ENCODE data around the gene FEN1. TPM values are rescaled to one million over a fixed set of nuclear protein-coding genes. Genes with fewer than 3 reads are reported as not detected.

FEN1 gene
- total and polyA plus RNA-seq, 12 donors = 3.9 to 32.0 (median 10.0) TPM

- H3K27me3 ChIP-seq = no peaks in the 10 kb centered on the region
- no peaks in the 10 kb centered on the region for H3K9me3 ChIP-seq (replicated peaks in 1 of 3)
- 80 to 91% (median 87%) methylated on average over 7 to 31 of the region's 31 CpGs for WGBS, 4 donors
- TF ChIP-seq POLR2A (IDR thresholded peaks at IDR 0.05) (no peak), CTCF (IDR thresholded peaks at IDR 0.05) (no peak)
- intact Hi-C loops (cut with DNase I) = no loop called here
- H3K27ac ChIP-seq = no peak overlapping the region
- no peaks in the 10 kb centered on the region for H3K36me3 ChIP-seq (replicated peaks in 1 of 2)
- peaks cover 3 to 6% of the 10 kb centered on the region in 2 donors for H3K4me1 ChIP-seq (replicated peaks in 1 of 2)
- no peak overlapping the region for H3K4me3 ChIP-seq
- DNase-seq = no peak
These were observed 37.9 kb upstream of the FEN1 start for GRCh38 chr11:61754534-61755482.

- TF ChIP-seq POLR2A (IDR thresholded peaks at IDR 0.05) = no peak
- no peak for TF ChIP-seq CTCF (IDR thresholded peaks at IDR 0.05)
- no peak for DNase-seq
- no peaks in the 10 kb centered on the region for H3K27me3 ChIP-seq
- intact Hi-C loops (cut with DNase I) = no loop called here
- WGBS, 4 donors = 80 to 92% (median 85%) methylated on average over 3 to 4 of the region's 4 CpGs; no CpG with 5 or more reads in 1 of the 4 donors
- H3K9me3 ChIP-seq (replicated peaks in 1 of 3) = no peaks in the 10 kb centered on the region
- no peak overlapping the region for H3K27ac ChIP-seq
- H3K36me3 ChIP-seq (replicated peaks in 1 of 2) = no peaks in the 10 kb centered on the region
- H3K4me1 ChIP-seq (replicated peaks in 1 of 2) = peaks cover 3 to 6% of the 10 kb centered on the region in 2 donors
- no peak overlapping the region for H3K4me3 ChIP-seq
These were observed 36.6 kb upstream of the FEN1 start for GRCh38 chr11:61756147-61756451.

GRCh38 chr11:61756452-61757212, 36.1 kb upstream of the FEN1 start:
- intact Hi-C loops (cut with DNase I) = no loop called here
- H3K27ac ChIP-seq = no peak overlapping the region
- DNase-seq = no peak

More at GRCh38 chr11:61756452-61757212, 36.1 kb upstream of the FEN1 start:
- no peaks in the 10 kb centered on the region for H3K36me3 ChIP-seq (replicated peaks in 1 of 2)
- H3K9me3 ChIP-seq (replicated peaks in 1 of 3) = no peaks in the 10 kb centered on the region
- no peak overlapping the region for H3K4me3 ChIP-seq
- no peaks in the 10 kb centered on the region for H3K27me3 ChIP-seq
- TF ChIP-seq CTCF (IDR thresholded peaks at IDR 0.05) (no peak), POLR2A (IDR thresholded peaks at IDR 0.05) (no peak)
- WGBS, 4 donors = 78 to 83% (median 80%) methylated on average over 6 to 9 of the region's 9 CpGs
- peaks cover 3 to 6% of the 10 kb centered on the region in 2 donors for H3K4me1 ChIP-seq (replicated peaks in 1 of 2)
